K562 (cell line): ENCODE measurements around the gene TRAPPC5. TPM values are rescaled to one million over a fixed set of nuclear protein-coding genes. Genes with fewer than 3 reads are reported as not detected.

Experiments
- ASH1L ChIP-seq: fragments of 450-650 bp; IDR thresholded peaks from 2 replicates; pipeline ENCODE4 v1.6.1; 2018; ENCODE audit warnings: borderline replicate concordance, mild to moderate bottlenecking, low read depth; ENCODE audit not compliant: partially characterized antibody
- CBFA2T2 ChIP-seq: fragments of 450-650 bp; conservative IDR thresholded peaks from 2 replicates; pipeline ENCODE4 v1.6.1; 2017; ENCODE audit warnings: mild to moderate bottlenecking
- GTF2B ChIP-seq: IDR thresholded peaks from 2 replicates; pipeline ENCODE4 v1.6.1; 2011; ENCODE audit not compliant: insufficient read length; ENCODE audit errors: extremely low read depth
- ID3 ChIP-seq, 2 experiments: fragments of 250-450 bp in 1 of 2; fragments of 450-650 bp in 1 of 2; sonication (Bioruptor Pico) in 1 of 2; IDR thresholded peaks; 2 replicates each; pipeline versions ENCODE4 v1.6.1 to v1.8.0; 2016 to 2021; ENCODE audit warnings: mild to moderate bottlenecking in 2 of 2, moderate library complexity in 2 of 2, missing compliant biosample characterization in 1 of 2, missing genetic modification characterization in 1 of 2
- MLX ChIP-seq, 2 experiments: fragments of 450-650 bp in 1 of 2; sonication (generic) in 1 of 2; formaldehyde crosslinking; conservative IDR thresholded peaks; 2 replicates each; pipeline versions ENCODE4 v1.4.0 to v1.8.1; 2020 to 2022; ENCODE audit warnings: mild to moderate bottlenecking in 1 of 2, missing genetic modification reagents in 1 of 2
- NR0B1 ChIP-seq: fragments of 450-650 bp; IDR thresholded peaks from one replicate; pipeline ENCODE4 v1.6.1; 2018; ENCODE audit warnings: mild to moderate bottlenecking, moderate library complexity; ENCODE audit not compliant: partially characterized antibody
- PCBP2 ChIP-seq: fragments of 200-400 bp; formaldehyde crosslinking; IDR thresholded peaks from 2 replicates; pipeline ENCODE4 v1.6.1; 2018; ENCODE audit warnings: low read length, low read depth, mild to moderate bottlenecking, moderate library complexity; ENCODE audit not compliant: poor library complexity, severe bottlenecking
- SRSF7 ChIP-seq: fragments of 200-400 bp; formaldehyde crosslinking; optimal IDR thresholded peaks from 2 replicates; pipeline ENCODE3; 2017; ENCODE audit warnings: mild to moderate bottlenecking, low read depth, low read length
- STAT5A ChIP-seq: IDR thresholded peaks from 2 replicates; pipeline ENCODE4 v1.6.1; 2012; ENCODE audit warnings: low read length, inconsistent platforms, borderline replicate concordance
- TCF15 ChIP-seq: fragments of 250-450 bp; sonication (Bioruptor Pico); IDR thresholded peaks from 2 replicates; pipeline ENCODE4 v1.8.0; 2022; ENCODE audit warnings: moderate library complexity, mild to moderate bottlenecking, inconsistent platforms
- ZBTB11 ChIP-seq, 3 experiments: fragments of 200-800 bp in 1 of 3; fragments of 250-450 bp in 1 of 3; fragments of 450-650 bp in 1 of 3; sonication (Bioruptor Pico) in 1 of 3; sonication (Bioruptor generic) in 1 of 3; formaldehyde crosslinking in 1 of 3; IDR thresholded peaks; 2 replicates each; pipeline versions ENCODE4 v1.6.1 to v1.8.0; 2016 to 2022; ENCODE audit warnings: mild to moderate bottlenecking in 2 of 3, missing genetic modification characterization in 2 of 3, missing compliant biosample characterization in 1 of 3, moderate library complexity in 1 of 3
- ZNF395 ChIP-seq: fragments of 200-800 bp; sonication (Bioruptor generic); IDR thresholded peaks from 2 replicates; pipeline ENCODE4 v1.6.1; 2017; ENCODE audit warnings: missing genetic modification characterization, missing compliant biosample characterization
- ZNF639 ChIP-seq, 2 experiments: fragments of 200-800 bp in 1 of 2; sonication (Bioruptor generic) in 1 of 2; sonication (generic) in 1 of 2; formaldehyde crosslinking in 1 of 2; IDR thresholded peaks in 1 of 2; conservative IDR thresholded peaks in 1 of 2; 2 replicates each; pipeline versions ENCODE4 v1.5.0 to v1.6.1; 2016 to 2020; ENCODE audit warnings: missing compliant biosample characterization in 1 of 2, missing genetic modification characterization in 1 of 2, missing genetic modification reagents in 1 of 2
- polyA plus RNA-seq, 8 experiments: library from polyadenylated mRNA; depleted of rRNA in 4 of 8; stranded (reverse) in 5 of 8; unstranded in 3 of 8; fragments of >200 nt; fragmentation: Nextera tagmentation in 2 of 8; fragmentation: Illumina TruSeq in 1 of 8; extraction: Ambion mirVana in 2 of 8; extraction: Trizol in 1 of 8; gene quantifications; 2 replicates each; pipeline versions ENCODE4 v1.2.1 to v1.2.3, GENCODE V29; 2011 to 2014; ENCODE audit warnings: inconsistent platforms in 1 of 8, missing spikeins in 1 of 8
- total RNA-seq, 7 experiments: library from RNA; depleted of rRNA in 6 of 7; stranded (reverse); fragments of >200 nt in 6 of 7; fragmentation: Illumina TruSeq in 2 of 7; extraction: Trizol in 2 of 7; gene quantifications; 2 replicates each; pipeline versions ENCODE4 v1.2.1 to v1.2.3, GENCODE V29; 2011 to 2021; ENCODE audit warnings: low replicate concordance in 1 of 7

Gene TRAPPC5
- total and polyA plus RNA-seq, 9 of the 15 experiments (the other 6 are each of a cell fraction or from before 2014, with no cell fraction given): 2.0 to 76.9 (median 29.3) TPM

GRCh38 chr19:7636691-7637373 is 43.8 kb upstream of the TRAPPC5 start, which contains the start of gene STXBP2 (continued):
- 0 out of 4 replicates have a peak, but pooled peaks of 1 of the 2 experiments have one; percentile 72 for TF ChIP-seq ZNF639 (CRISPR knock-in tag; conservative IDR thresholded peaks at IDR 0.05 in 1 of 2, IDR thresholded peaks at IDR 0.05 in 1 of 2)
- no peak for TF ChIP-seq SRSF7
- peak in 1 of 3 experiments; percentile 16; a peak in 1 of 6 replicates for TF ChIP-seq ZBTB11 (CRISPR knock-in tag; IDR thresholded peaks at IDR 0.05)
- TF ChIP-seq PCBP2: no peak
- TF ChIP-seq STAT5A: no peak
- TF ChIP-seq CBFA2T2: no peak
- TF ChIP-seq ID3 (CRISPR knock-in tag; IDR thresholded peaks at IDR 0.05): no peak
- TF ChIP-seq ID3 (tag; IDR thresholded peaks at IDR 0.05): no peak
- no peak for TF ChIP-seq ASH1L
- no peak for TF ChIP-seq GTF2B
- no peak for TF ChIP-seq TCF15 (CRISPR knock-in tag)
- no peak for TF ChIP-seq NR0B1
- TF ChIP-seq MLX (CRISPR knock-in tag; conservative IDR thresholded peaks at IDR 0.05): no peak
- peak; percentile 37; the same call in 1 of the 2 replicates for TF ChIP-seq ZNF395
